Measurements from ENCODE around the gene ARVCF. TPM values are rescaled to one million over a fixed set of nuclear protein-coding genes. Genes with fewer than 3 reads are reported as not detected.

Gene ARVCF
- total and polyA plus RNA-seq, 8 donors = 18.2 to 40.3 (median 24.4) TPM

GRCh38 chr22:20031732-20032406 is 15.2 kb upstream of the ARVCF start:
- intact Hi-C loops (cut with DNase I) = no loop called here
- H3K27me3 ChIP-seq = no peaks in the 10 kb centered on the region
- H3K4me1 ChIP-seq = peaks cover 0 to 31% of the 10 kb centered on the region in 2 donors
- ATAC-seq (peak; percentile 10), DNase-seq (no peak)
- H3K4me3 ChIP-seq = no peak overlapping the region
- TF ChIP-seq CTCF (IDR thresholded peaks at IDR 0.05) = no peak
- no peak overlapping the region for H3K27ac ChIP-seq
- no peaks in the 10 kb centered on the region for H3K9me3 ChIP-seq
- peaks cover 0 to 39% of the 10 kb centered on the region in 2 donors for H3K36me3 ChIP-seq

- ATAC-seq (no peak), DNase-seq (no peak)
- Histone ChIP-seq H3K9me3 (no peaks in the 10 kb centered on the region), H3K4me1 (peaks cover 0 to 31% of the 10 kb centered on the region in 2 donors), H3K27me3 (no peaks in the 10 kb centered on the region), H3K4me3 (no peak overlapping the region), H3K27ac (no peak overlapping the region), H3K36me3 (peaks cover 0 to 27% of the 10 kb centered on the region in 2 donors)
- TF ChIP-seq CTCF (IDR thresholded peaks at IDR 0.05) = no peak
- intact Hi-C loops (cut with DNase I) = no loop called here
Observed at GRCh38 chr22:20029550-20030225, 13.1 kb upstream of the ARVCF start.

- TF ChIP-seq CTCF (IDR thresholded peaks at IDR 0.05) = no peak
- ATAC-seq (no peak), DNase-seq (peak in 1 of 4 donors; percentile 49)
- H3K4me3 ChIP-seq = no peak overlapping the region
- H3K36me3 ChIP-seq = peaks cover 0 to 24% of the 10 kb centered on the region in 2 donors
- no peaks in the 10 kb centered on the region for H3K27me3 ChIP-seq
- H3K4me1 ChIP-seq = peaks cover 0 to 31% of the 10 kb centered on the region in 2 donors
- H3K9me3 ChIP-seq = no peaks in the 10 kb centered on the region
- no peak overlapping the region for H3K27ac ChIP-seq
- intact Hi-C loops (cut with DNase I) = no loop called here
Observed at GRCh38 chr22:20028855-20029549, 12.4 kb upstream of the ARVCF start.

DNA sequence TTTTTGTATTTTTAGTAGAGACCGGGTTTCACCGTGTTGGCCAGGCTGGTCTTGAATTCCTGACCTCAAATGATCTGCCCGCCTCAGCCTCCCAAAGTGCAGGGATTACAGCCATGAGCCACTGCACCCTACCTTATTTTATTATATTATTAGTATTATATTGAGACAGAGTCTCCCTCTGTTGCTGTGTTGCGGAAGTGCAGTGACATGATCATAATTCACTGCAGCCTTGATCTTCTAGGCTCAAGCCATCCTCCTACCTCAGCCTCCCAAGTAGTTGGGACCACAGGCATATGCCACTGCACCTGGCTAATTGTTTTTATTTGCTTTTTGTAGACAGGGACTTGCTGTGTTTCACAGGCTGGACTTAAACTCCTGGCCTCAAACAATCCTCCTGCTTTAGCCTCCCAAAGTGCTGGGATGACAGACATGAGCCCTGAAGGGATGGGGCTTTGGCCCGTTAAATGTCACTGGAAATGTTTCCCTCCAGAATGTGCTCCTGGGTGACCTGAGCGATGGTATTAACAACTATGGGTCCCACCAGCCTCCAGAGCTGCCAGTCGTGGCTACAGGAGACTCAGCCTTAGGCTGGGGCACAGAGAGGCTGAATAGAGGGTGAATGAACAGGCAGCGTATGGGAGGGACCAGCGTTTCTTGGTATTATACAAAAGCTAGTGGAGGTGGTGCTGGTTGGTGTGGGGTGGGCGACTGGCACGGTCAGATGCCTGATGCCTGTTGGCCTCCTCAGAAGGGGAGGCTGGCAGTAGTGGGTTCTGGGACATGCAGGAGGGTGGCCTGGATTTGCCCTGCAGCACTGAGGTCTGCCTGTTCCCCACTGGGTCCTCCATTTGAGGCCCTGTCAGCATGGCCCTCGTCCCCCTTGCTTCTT is 11.6 kb upstream of the ARVCF start:
- no peaks in the 10 kb centered on the region for H3K27me3 ChIP-seq
- H3K4me3 ChIP-seq = no peak overlapping the region
- intact Hi-C loops (cut with DNase I) = no loop called here
- H3K27ac ChIP-seq = no peak overlapping the region
- H3K36me3 ChIP-seq = peaks cover 0 to 19% of the 10 kb centered on the region in 2 donors
- DNase-seq = no peak
- TF ChIP-seq CTCF (IDR thresholded peaks at IDR 0.05) = peak in 1 of 2 donors; percentile 8
- H3K4me1 ChIP-seq = peaks cover 0 to 30% of the 10 kb centered on the region in 2 donors
- ATAC-seq = no peak
- H3K9me3 ChIP-seq = no peaks in the 10 kb centered on the region
